Muscle of leg (tissue), 16 donors: ENCODE data around the gene SRSF1. TPM values are rescaled to one million over a fixed set of nuclear protein-coding genes. Genes with fewer than 3 reads are reported as not detected.
A peak's percentile ranks its signal among the peaks of the same experiment; 100 is the strongest.

ENCODE experiments used
- DNase-seq: peaks from one replicate; pipeline ENCODE4 v3.0.0; 2013
- H3K27ac ChIP-seq: one replicate; pipeline ENCODE4 v1.5.1; 2013; ENCODE audit warnings: mild to moderate bottlenecking, low read length, control low read depth
- H3K27me3 ChIP-seq: one replicate; pipeline ENCODE4 v1.6.1; 2013; ENCODE audit warnings: low read length; ENCODE audit not compliant: control insufficient read depth, insufficient read depth
- H3K36me3 ChIP-seq: one replicate; pipeline ENCODE4 v1.6.1; 2013; ENCODE audit warnings: low read length; ENCODE audit not compliant: control insufficient read depth, insufficient read depth
- H3K4me1 ChIP-seq: one replicate; pipeline ENCODE4 v1.6.1; 2013; ENCODE audit warnings: low read length; ENCODE audit not compliant: control insufficient read depth, insufficient read depth
- H3K4me3 ChIP-seq: one replicate; pipeline ENCODE4 v1.5.1; 2013; ENCODE audit warnings: low read length, control low read depth
- H3K9me3 ChIP-seq: replicated peaks from 2 replicates; pipeline ENCODE4 v1.6.1; 2013; ENCODE audit warnings: low read depth, low read length; ENCODE audit not compliant: control insufficient read depth
- WGBS: methylation state at CpG from one replicate; pipeline ENCODE4 v1.1.5; 2013; ENCODE audit warnings: missing lambda C conversion rate; ENCODE audit not compliant: insufficient coverage; 5-methylcytosine and 5-hydroxymethylcytosine counted together
- long read RNA-seq, 11 donors: transcript quantifications; one replicate each; lab custom pipeline, GENCODE V29; 2026
- polyA plus RNA-seq, 8 donors: library from polyadenylated mRNA; unstranded; fragments of 120-200 nt; gene quantifications; one replicate each; pipeline versions ENCODE4 v1.2.1 to v1.2.3, GENCODE V29; 2013; ENCODE audit warnings: inconsistent platforms in 1 of 8, low replicate concordance in 1 of 8; ENCODE audit not compliant: insufficient read length in 8 of 8, insufficient read depth in 1 of 8
- total RNA-seq: library from RNA; stranded (reverse); fragments of 120-200 nt; gene quantifications from one replicate; pipeline ENCODE4 v1.2.4, GENCODE V29; 2013

SRSF1 gene
- total RNA-seq (180 TPM), polyA plus RNA-seq (100 to 1,000 TPM; 161 to 241 (median 193) TPM)
- long read RNA-seq, donor 1, transcript SRSF1-201 (4 exons, 1,513 nt), result major isoform, 15 of 24 reads
- long read RNA-seq, donor 1, partial matches to known transcripts, result 0 of 24 reads
- long read RNA-seq, donor 1, other reads (novel, unspliced or antisense), result 0 of 24 reads
- long read RNA-seq, donor 2, partial matches to known transcripts, result 8 of 11 reads
- long read RNA-seq, donor 2, other reads (novel, unspliced or antisense), result 0 of 11 reads
- long read RNA-seq, donor 3, transcript SRSF1-205 (3 exons, 3,117 nt), result minor isoform, 6 of 36 reads
- long read RNA-seq, donor 3, transcript SRSF1-201 (4 exons, 1,513 nt), result major isoform, 26 of 36 reads
- long read RNA-seq, donor 3, partial matches to known transcripts, result 0 of 36 reads
- long read RNA-seq, donor 3, other reads (novel, unspliced or antisense), result 0 of 36 reads
- long read RNA-seq, donor 4, transcript SRSF1-201 (4 exons, 1,513 nt), result major isoform, 28 of 31 reads
- long read RNA-seq, donor 4, partial matches to known transcripts, result 0 of 31 reads
- long read RNA-seq, donor 4, other reads (novel, unspliced or antisense), result 0 of 31 reads
- long read RNA-seq, donor 5, transcript SRSF1-205 (3 exons, 3,117 nt), result minor isoform, 11 of 109 reads
- long read RNA-seq, donor 5, transcript SRSF1-201 (4 exons, 1,513 nt), result major isoform, 79 of 109 reads
- long read RNA-seq, donor 5, transcript SRSF1-204 (4 exons, 1,720 nt), result minor isoform, 10 of 109 reads
- long read RNA-seq, donor 5, partial matches to known transcripts, result 6 of 109 reads
- long read RNA-seq, donor 5, other reads (novel, unspliced or antisense), result 0 of 109 reads
- long read RNA-seq, donor 6, transcript SRSF1-202 (2 exons, 689 nt), result minor isoform, 10 of 101 reads
- long read RNA-seq, donor 6, transcript SRSF1-205 (3 exons, 3,117 nt), result minor isoform, 10 of 101 reads
- long read RNA-seq, donor 6, transcript SRSF1-201 (4 exons, 1,513 nt), result major isoform, 53 of 101 reads
- long read RNA-seq, donor 6, transcript SRSF1-204 (4 exons, 1,720 nt), result minor isoform, 13 of 101 reads
- long read RNA-seq, donor 6, partial matches to known transcripts, result 0 of 101 reads
- long read RNA-seq, donor 6, other reads (novel, unspliced or antisense), result 11 of 101 reads
- long read RNA-seq, donor 7, transcript SRSF1-204 (4 exons, 1,720 nt), result minor isoform, 7 of 63 reads
- long read RNA-seq, donor 7, transcript SRSF1-202 (2 exons, 689 nt), result minor isoform, 5 of 63 reads
- long read RNA-seq, donor 7, transcript SRSF1-201 (4 exons, 1,513 nt), result major isoform, 46 of 63 reads
- long read RNA-seq, donor 7, partial matches to known transcripts, result 0 of 63 reads
- long read RNA-seq, donor 7, other reads (novel, unspliced or antisense), result 0 of 63 reads
- long read RNA-seq, donor 8, transcript SRSF1-201 (4 exons, 1,513 nt), result major isoform, 36 of 46 reads
- long read RNA-seq, donor 8, transcript SRSF1-205 (3 exons, 3,117 nt), result minor isoform, 5 of 46 reads
- long read RNA-seq, donor 8, partial matches to known transcripts, result 0 of 46 reads
- long read RNA-seq, donor 8, other reads (novel, unspliced or antisense), result 0 of 46 reads
- long read RNA-seq, donor 9, transcript SRSF1-201 (4 exons, 1,513 nt), result major isoform, 29 of 36 reads
- long read RNA-seq, donor 9, partial matches to known transcripts, result 0 of 36 reads
- long read RNA-seq, donor 9, other reads (novel, unspliced or antisense), result 0 of 36 reads
- long read RNA-seq, donor 10, transcript SRSF1-205 (3 exons, 3,117 nt), result minor isoform, 6 of 69 reads
- long read RNA-seq, donor 10, transcript SRSF1-201 (4 exons, 1,513 nt), result major isoform, 44 of 69 reads
- long read RNA-seq, donor 10, transcript SRSF1-204 (4 exons, 1,720 nt), result minor isoform, 8 of 69 reads
- long read RNA-seq, donor 10, partial matches to known transcripts, result 9 of 69 reads
- long read RNA-seq, donor 10, other reads (novel, unspliced or antisense), result 0 of 69 reads
- long read RNA-seq, donor 11, transcript SRSF1-205 (3 exons, 3,117 nt), result minor isoform, 7 of 38 reads
- long read RNA-seq, donor 11, transcript SRSF1-201 (4 exons, 1,513 nt), result major isoform, 24 of 38 reads
- long read RNA-seq, donor 11, partial matches to known transcripts, result 0 of 38 reads
- long read RNA-seq, donor 11, other reads (novel, unspliced or antisense), result 0 of 38 reads

- 1% methylated on average over 80 of the region's 86 CpGs for WGBS
These were observed at the start of gene SRSF1 for GRCh38 chr17:58006924-58007780. TSS of gene SRSF1 (minus strand) at chr17:58007246. CDS start at chr17:58007137, 109 bp downstream.

DNA sequence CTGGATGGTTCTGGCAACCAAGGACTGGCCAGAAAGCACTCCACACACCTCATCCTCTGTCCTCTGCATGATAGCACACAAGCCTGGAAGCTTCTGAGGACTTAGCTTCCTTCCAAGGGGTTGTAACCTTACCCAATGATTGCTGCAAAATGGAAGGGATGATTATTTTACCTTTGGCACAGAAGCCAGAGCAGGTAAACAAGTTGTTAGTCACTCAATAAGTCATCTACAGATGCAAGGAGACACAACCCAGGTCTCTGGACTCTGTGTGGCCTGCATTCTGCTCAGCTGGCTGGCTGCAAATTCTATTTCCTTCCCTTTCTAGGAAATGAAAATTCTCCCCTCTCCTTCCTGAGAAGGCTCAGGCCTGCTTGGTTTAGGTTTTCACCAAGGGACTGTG is 49.4 kb upstream of the SRSF1 start:
- Histone ChIP-seq H3K27ac (no peak overlapping the region), H3K9me3 (no peaks in the 10 kb centered on the region), H3K36me3 (no peaks in the 10 kb centered on the region), H3K4me1 (peaks cover 18% of the 10 kb centered on the region), H3K27me3 (no peaks in the 10 kb centered on the region), H3K4me3 (no peak overlapping the region)
- no peak for DNase-seq

More at GRCh38 chr17:58006924-58007780, at the start of gene SRSF1:
- no peaks in the 10 kb centered on the region for H3K9me3 ChIP-seq
- peaks cover 23% of the 10 kb centered on the region for H3K36me3 ChIP-seq
- peak within 1 kb of the TSS; percentile 99 for H3K27ac ChIP-seq
- H3K4me3 ChIP-seq, result peak within 1 kb of the TSS; percentile 96
- peaks cover 13% of the 10 kb centered on the region for H3K4me1 ChIP-seq
- no peaks in the 10 kb centered on the region for H3K27me3 ChIP-seq
- peak; percentile 99 for DNase-seq

DNA sequence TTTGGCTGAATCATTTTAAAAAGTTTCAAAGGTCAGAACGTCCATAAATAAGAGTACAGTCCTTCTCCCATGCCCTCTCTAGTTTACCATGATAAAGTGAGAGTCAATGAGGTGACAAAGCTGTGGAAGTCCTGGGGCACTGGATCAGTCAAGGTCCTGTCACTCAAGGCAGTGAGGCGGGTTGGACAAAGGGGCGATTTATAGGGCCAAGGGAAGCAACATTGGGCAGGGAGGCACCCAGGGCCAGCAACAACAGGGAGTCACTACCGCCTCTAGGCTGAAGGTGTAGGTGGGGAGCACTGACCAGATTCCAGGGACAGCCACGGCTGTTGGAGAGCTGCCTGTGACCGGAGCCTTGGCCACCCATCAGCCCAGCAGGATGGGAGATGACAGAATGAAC is 47.6 kb upstream of the SRSF1 start:
- no peaks in the 10 kb centered on the region for H3K27me3 ChIP-seq
- H3K4me3 ChIP-seq, result no peak overlapping the region
- H3K36me3 ChIP-seq, result no peaks in the 10 kb centered on the region
- no peaks in the 10 kb centered on the region for H3K9me3 ChIP-seq
- H3K4me1 ChIP-seq, result peaks cover 3% of the 10 kb centered on the region
- no peak overlapping the region for H3K27ac ChIP-seq
- no peak for DNase-seq
- WGBS, result 84% methylated on average over 3 of the region's 6 CpGs

GRCh38 chr17:58052945-58053715 is 46.1 kb upstream of the SRSF1 start:
- H3K9me3 ChIP-seq, result no peaks in the 10 kb centered on the region
- 58% methylated on average over 8 of the region's 8 CpGs for WGBS
- H3K4me1 ChIP-seq, result no peaks in the 10 kb centered on the region
- no peak overlapping the region for H3K4me3 ChIP-seq
- no peaks in the 10 kb centered on the region for H3K27me3 ChIP-seq
- H3K27ac ChIP-seq, result no peak overlapping the region
- DNase-seq, result no peak
- H3K36me3 ChIP-seq, result no peaks in the 10 kb centered on the region

DNA sequence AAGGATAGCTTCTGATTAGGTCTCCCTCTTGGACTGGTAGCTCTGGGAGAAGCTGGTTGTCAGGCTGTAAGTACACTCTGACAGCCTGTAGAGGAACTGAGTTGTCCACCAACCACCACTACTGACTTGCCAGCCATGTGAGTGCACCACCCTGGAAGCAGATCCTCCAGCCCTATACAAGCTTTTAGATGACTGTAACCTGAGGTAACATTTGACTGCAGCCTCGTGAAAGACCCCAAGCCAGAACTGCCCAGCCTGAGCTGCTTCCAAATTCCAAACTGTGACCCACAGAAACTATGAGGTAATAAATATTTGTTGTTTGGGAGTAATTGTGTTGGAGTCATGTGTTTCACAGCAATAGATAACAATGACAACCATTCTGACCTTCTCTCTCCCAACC is 45.4 kb upstream of the SRSF1 start:
- DNase-seq, result no peak
- no peaks in the 10 kb centered on the region for H3K4me1 ChIP-seq
- no peak overlapping the region for H3K4me3 ChIP-seq
- no peaks in the 10 kb centered on the region for H3K27me3 ChIP-seq
- no CpG with 5 or more reads among the region's 1 CpG for WGBS
- H3K36me3 ChIP-seq, result no peaks in the 10 kb centered on the region
- no peak overlapping the region for H3K27ac ChIP-seq
- no peaks in the 10 kb centered on the region for H3K9me3 ChIP-seq

GRCh38 chr17:58051468-58051867 is 44.4 kb upstream of the SRSF1 start:
- no peaks in the 10 kb centered on the region for H3K4me1 ChIP-seq
- no peak for DNase-seq
- H3K36me3 ChIP-seq, result no peaks in the 10 kb centered on the region
- H3K9me3 ChIP-seq, result no peaks in the 10 kb centered on the region
- H3K27me3 ChIP-seq, result peaks cover 4% of the 10 kb centered on the region
- H3K4me3 ChIP-seq, result no peak overlapping the region
- 100% methylated on average over 1 of the region's 1 CpG for WGBS
- no peak overlapping the region for H3K27ac ChIP-seq

GRCh38 chr17:58050966-58051365 is 43.9 kb upstream of the SRSF1 start:
- Histone ChIP-seq H3K9me3 (no peaks in the 10 kb centered on the region), H3K4me1 (no peaks in the 10 kb centered on the region), H3K27me3 (peaks cover 4% of the 10 kb centered on the region), H3K4me3 (no peak overlapping the region), H3K36me3 (no peaks in the 10 kb centered on the region), H3K27ac (no peak overlapping the region)
- DNase-seq, result no peak
- WGBS, result 83% methylated on average over 1 of the region's 2 CpGs

DNA sequence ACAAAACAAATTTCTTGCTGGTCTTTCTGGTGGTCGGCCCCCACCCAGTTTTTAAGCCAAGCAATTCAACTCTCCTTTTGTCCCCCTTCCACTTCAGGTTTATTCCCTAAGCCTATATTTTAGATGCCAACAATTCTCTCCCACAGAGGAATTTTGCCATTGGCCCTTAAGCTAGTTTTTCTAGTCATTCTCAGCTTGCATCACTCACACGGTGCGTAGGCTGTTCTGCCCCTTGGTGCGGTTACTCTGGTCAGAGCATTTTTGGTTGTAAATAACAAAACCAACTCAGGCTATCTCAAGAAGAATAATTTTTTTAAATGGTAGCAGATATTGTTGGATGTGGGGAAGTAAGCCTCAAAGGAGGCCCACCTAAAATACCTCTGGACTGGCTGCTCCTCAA is 42.5 kb upstream of the SRSF1 start:
- Histone ChIP-seq H3K9me3 (no peaks in the 10 kb centered on the region), H3K4me3 (no peak overlapping the region), H3K27ac (no peak overlapping the region), H3K4me1 (no peaks in the 10 kb centered on the region), H3K36me3 (no peaks in the 10 kb centered on the region), H3K27me3 (peaks cover 4% of the 10 kb centered on the region)
- WGBS, result 80% methylated on average over 1 of the region's 4 CpGs
- no peak for DNase-seq
